Dendritic cell treated with granulocyte-macrophage colony-stimulating factor and Interleukin-4, amounts not matched to agents 40 ng/mL and 50 ng/mL, for 4 days (primary cell): ENCODE data around the gene XRCC4.
A peak's percentile ranks its signal among the peaks of the same experiment; 100 is the strongest.
"Not testable (repeated sequence)": the region's sequence is repeated elsewhere in the genome, so short reads cannot be mapped to it uniquely, and the experiment has no call there.

Experiments used
- H3K27ac Mint-ChIP-seq: one replicate; pipeline ENCODE4 v1.8.0; 2022; ENCODE audit warnings: mild to moderate bottlenecking, mixed read lengths
- H3K27me3 Mint-ChIP-seq: one replicate; pipeline ENCODE4 v1.8.0; 2022; ENCODE audit warnings: mild to moderate bottlenecking, mixed read lengths
- H3K36me3 Mint-ChIP-seq: one replicate; pipeline ENCODE4 v1.8.0; 2022; ENCODE audit warnings: low read depth, mixed read lengths
- H3K4me1 Mint-ChIP-seq: one replicate; pipeline ENCODE4 v1.8.0; 2022; ENCODE audit warnings: low read depth, mixed read lengths
- H3K4me3 Mint-ChIP-seq: one replicate; pipeline ENCODE4 v1.8.0; 2022; ENCODE audit warnings: mild to moderate bottlenecking, moderate library complexity, mixed read lengths
- H3K9me3 Mint-ChIP-seq: one replicate; pipeline ENCODE4 v1.8.0; 2022; ENCODE audit warnings: mixed read lengths
- intact Hi-C: fragments of 100-400 bp; cut with micrococcal nuclease; formaldehyde crosslinking; loops from one replicate; pipeline ENCODE4 v1.15.0; 2022

XRCC4 gene

DNA sequence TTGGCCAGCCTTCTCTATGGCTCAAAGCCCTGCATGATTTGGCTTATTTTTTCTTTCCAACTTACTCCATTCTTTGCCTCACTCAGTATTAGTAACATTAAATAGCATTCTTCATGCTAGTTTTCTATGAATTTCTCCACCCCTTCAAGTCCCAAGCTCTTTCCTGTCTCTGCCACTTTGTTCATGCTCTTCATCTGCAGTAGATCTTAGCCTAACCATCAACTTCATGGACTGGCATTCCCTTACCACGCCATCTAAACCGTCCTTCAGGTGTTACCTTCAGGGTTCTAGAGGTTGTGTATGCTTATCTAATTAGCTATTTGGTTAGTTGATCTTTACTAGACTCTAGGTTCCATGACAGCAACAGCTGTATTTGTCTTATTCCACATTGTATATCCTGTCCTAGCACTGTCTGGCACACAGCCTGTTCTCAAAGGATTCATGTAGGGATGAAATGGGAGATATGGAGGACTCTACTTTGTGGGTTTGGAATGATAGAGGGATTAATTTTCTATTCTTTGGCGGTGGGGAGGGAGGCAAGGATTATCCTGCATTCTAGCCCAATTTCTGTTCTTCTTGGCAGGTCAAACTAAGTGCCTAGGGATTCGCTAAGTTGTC lies 26.5 kb upstream of the XRCC4 start:
- H3K4me1 Mint-ChIP-seq, result no peaks in the 10 kb centered on the region
- H3K36me3 Mint-ChIP-seq, result peaks cover 56% of the 10 kb centered on the region
- H3K27me3 Mint-ChIP-seq, result no peaks in the 10 kb centered on the region
- no peak overlapping the region for H3K4me3 Mint-ChIP-seq
- no peak overlapping the region for H3K27ac Mint-ChIP-seq
- H3K9me3 Mint-ChIP-seq, result no peaks in the 10 kb centered on the region
- intact Hi-C loops, result no loop called here

DNA sequence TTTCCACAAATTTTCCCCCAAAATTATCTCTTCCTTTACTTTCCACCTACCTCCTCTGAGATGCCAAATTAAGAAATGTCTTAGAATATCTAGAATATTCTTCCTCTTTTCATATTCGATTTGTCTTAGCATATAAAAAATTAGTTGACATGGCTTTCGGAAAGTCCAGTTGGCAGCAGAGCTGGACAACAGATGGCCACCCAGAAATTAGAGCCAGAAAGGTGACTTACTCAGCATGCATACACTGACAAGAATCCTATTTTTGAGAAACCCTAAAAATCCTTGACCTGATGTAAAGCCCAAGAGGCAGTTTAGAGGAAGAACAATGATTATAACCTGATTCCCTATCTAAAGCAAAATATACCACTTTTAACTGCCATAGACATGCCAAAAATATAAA lies 22.2 kb upstream of the XRCC4 start:
- Mint-ChIP-seq H3K4me1 (no peaks in the 10 kb centered on the region), H3K27me3 (no peaks in the 10 kb centered on the region), H3K4me3 (no peak overlapping the region), H3K9me3 (no peaks in the 10 kb centered on the region), H3K36me3 (peaks cover 76% of the 10 kb centered on the region), H3K27ac (no peak overlapping the region)
- intact Hi-C loops, result no loop called here

DNA sequence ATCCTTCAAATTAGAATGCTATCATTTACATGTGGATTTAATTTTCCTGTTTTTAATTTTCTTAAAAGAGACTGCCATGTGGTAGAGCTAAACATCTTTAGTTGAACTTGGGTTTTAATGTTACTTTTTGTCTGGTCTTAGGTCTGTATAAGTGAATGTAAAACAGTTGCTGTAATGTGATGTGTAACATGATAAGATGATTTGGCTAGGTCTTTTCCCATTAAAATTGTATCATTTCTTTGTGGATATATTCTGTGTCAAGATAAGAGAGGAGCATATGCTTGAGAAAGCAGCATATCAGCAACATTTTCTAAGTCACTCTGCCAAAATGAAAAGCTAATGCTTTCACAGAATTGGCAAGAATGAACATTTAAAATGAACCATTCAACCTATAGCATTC lies 18.6 kb upstream of the XRCC4 start:
- H3K4me3 Mint-ChIP-seq, result no peak overlapping the region
- no peak overlapping the region for H3K27ac Mint-ChIP-seq
- no peaks in the 10 kb centered on the region for H3K27me3 Mint-ChIP-seq
- H3K4me1 Mint-ChIP-seq, result no peaks in the 10 kb centered on the region
- H3K9me3 Mint-ChIP-seq, result no peaks in the 10 kb centered on the region
- H3K36me3 Mint-ChIP-seq, result peaks cover 66% of the 10 kb centered on the region
- intact Hi-C loops, result no loop called here

DNA sequence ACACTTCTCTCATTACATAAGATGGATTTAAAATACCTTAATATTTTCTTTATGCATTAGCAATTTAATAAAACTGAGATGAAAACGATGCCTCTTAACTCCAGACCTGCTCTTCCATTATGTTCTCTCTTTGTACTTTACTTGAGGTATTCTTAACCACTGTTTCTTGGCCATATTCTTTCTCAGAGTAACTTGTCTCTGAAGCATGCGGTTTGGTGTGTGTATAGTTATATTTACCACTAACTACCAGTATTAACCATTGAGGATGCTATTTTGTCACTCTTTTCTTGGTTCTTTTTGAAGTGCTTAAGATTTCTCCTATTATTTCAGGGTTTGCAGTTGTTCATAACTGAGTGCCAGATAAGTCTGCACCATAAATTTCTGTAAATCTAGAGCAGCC lies 18.0 kb upstream of the XRCC4 start:
- Mint-ChIP-seq H3K4me3 (no peak overlapping the region), H3K4me1 (no peaks in the 10 kb centered on the region), H3K36me3 (peaks cover 62% of the 10 kb centered on the region), H3K27me3 (no peaks in the 10 kb centered on the region), H3K9me3 (no peaks in the 10 kb centered on the region), H3K27ac (no peak overlapping the region)
- intact Hi-C loops, result no loop called here

DNA sequence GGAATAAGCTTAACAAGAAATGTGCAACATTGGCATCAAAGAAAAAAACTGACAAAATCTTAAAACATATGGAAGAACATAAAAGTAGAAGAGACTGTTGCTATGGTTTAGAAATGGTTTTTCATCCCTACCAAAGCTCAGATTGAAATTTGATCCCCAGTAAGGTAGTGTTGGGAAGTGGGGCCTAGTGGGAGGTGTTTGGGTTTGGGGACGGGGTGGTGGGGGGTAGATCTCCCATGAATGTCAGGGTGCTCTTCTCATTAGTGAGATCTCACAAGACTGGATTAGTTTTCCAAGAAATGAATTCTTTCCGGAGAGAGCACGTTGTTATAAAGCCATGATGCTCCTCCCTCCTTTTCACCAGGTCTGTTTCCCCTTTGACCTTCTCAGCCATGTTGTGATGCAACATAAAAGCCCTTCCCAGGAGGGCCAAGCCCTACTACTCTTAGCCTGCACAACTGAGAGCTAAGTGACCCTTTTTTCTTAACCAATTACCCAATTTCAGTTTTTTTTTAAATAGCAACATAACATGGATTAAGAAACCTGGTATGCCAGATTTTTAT lies 10.7 kb upstream of the XRCC4 start:
- no peak overlapping the region for H3K4me3 Mint-ChIP-seq
- H3K4me1 Mint-ChIP-seq, result peaks cover 19% of the 10 kb centered on the region
- intact Hi-C loops, result loop anchor here (10.0 kb wide), 1 partner anchor 712 kb away; no protein-coding TSS in a partner anchor
- H3K27ac Mint-ChIP-seq, result no peak overlapping the region
- no peaks in the 10 kb centered on the region for H3K9me3 Mint-ChIP-seq
- H3K36me3 Mint-ChIP-seq, result peaks cover 20% of the 10 kb centered on the region
- H3K27me3 Mint-ChIP-seq, result no peaks in the 10 kb centered on the region

DNA sequence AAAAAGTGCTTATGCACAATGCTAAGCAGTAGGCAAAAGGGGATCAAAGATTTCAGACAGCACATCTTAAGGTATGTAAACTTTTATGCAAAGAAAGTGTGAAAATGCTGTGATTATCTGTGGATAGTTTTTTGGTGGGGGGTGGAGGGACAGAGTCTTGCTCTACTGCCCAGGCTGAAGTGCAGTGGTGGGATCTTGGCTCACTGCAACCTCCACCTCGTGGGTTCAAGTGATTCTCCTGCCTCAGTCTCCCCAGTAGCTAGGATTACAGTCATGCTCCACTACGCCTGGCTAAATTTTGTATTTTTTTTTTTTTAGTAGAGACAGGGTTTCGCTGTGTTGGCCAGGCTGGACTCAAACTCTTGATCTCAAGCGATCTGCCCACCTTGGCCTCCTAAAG lies 10.0 kb upstream of the XRCC4 start:
- intact Hi-C loops, result loop anchor here (10.0 kb wide), 1 partner anchor 713 kb away; no protein-coding TSS in a partner anchor
- H3K27me3 Mint-ChIP-seq, H3K4me3 Mint-ChIP-seq, H3K27ac Mint-ChIP-seq, H3K9me3 Mint-ChIP-seq: not testable (repeated sequence)
- Mint-ChIP-seq H3K36me3 (peaks cover 17% of the 10 kb centered on the region), H3K4me1 (peaks cover 26% of the 10 kb centered on the region)

DNA sequence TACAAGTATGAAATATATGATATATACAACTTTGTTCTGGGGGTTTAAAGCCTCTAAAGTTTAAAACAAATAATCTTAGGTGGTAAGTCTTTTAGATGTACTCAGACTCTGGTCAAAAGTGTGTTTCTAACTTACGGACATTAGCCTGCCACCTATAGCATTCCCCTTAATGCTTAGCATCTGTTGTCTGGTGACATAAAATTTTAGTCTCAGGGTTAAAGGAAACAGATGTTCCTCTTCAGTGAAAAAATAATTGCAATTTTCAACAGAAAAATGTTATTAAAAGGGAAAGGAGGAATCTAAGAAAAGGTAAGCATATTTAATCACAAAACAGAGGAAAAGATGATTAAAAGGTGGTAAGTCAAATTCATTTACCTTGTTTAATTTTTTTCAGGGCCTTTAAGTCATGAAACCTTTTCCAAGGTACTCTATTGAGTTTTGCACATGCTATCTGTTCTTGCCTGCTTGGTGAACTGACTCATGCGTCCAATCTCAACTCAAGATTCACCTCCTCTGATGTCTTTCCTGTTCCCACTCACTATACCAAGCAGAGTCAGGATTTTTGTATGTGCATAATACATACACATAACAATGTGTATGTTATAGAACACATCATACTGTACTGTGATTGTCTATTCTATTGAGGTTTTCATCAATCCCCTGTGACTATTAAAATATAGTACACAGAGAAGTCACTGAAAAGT lies 8.1 kb upstream of the XRCC4 start:
- Mint-ChIP-seq H3K27ac (no peak overlapping the region), H3K36me3 (peaks cover 24% of the 10 kb centered on the region), H3K4me3 (no peak overlapping the region), H3K9me3 (no peaks in the 10 kb centered on the region), H3K27me3 (no peaks in the 10 kb centered on the region), H3K4me1 (peaks cover 40% of the 10 kb centered on the region)
- intact Hi-C loops, result loop anchor here (10.0 kb wide), 1 partner anchor 714 kb away; no protein-coding TSS in a partner anchor

DNA sequence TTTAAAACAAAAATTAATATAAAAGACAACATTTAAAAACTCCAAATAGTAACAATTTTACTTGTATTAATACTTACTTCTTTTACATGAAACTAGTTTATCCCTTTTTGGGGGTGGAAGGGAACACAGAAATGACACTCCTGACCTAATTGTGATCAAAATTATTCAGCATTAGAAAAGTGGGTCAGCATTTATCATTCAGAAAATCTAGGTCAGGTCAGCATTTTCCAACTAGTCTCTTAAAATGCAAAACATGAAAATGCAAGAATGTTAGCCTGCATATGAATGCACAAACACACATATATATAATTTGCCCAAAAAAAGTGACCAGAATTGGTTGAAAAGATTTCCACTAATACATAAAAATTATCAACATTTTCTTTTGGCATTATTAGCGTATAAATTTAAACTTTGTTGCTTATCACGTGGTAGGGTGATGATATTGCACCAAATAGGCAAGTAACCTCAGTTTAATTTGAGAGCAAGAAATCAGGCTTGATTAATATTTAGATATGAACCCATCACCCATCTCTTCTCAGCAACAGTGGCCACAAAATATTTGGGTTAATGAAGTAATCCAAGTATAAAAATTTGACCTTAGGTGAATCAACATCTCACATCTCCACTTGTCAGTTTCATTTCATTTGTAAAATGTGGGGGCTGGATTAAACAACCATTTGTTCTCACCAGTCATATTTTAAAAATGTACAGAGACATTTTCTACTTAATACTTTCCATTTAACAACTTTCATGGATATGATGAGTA lies 5.9 kb upstream of the XRCC4 start:
- no peak overlapping the region for H3K27ac Mint-ChIP-seq
- H3K4me1 Mint-ChIP-seq, result peaks cover 49% of the 10 kb centered on the region
- H3K27me3 Mint-ChIP-seq, result no peaks in the 10 kb centered on the region
- intact Hi-C loops, result loop anchor here (10.0 kb wide), 1 partner anchor 427 kb away; no protein-coding TSS in a partner anchor
- H3K36me3 Mint-ChIP-seq, result peaks cover 25% of the 10 kb centered on the region
- no peak overlapping the region for H3K4me3 Mint-ChIP-seq
- no peaks in the 10 kb centered on the region for H3K9me3 Mint-ChIP-seq

DNA sequence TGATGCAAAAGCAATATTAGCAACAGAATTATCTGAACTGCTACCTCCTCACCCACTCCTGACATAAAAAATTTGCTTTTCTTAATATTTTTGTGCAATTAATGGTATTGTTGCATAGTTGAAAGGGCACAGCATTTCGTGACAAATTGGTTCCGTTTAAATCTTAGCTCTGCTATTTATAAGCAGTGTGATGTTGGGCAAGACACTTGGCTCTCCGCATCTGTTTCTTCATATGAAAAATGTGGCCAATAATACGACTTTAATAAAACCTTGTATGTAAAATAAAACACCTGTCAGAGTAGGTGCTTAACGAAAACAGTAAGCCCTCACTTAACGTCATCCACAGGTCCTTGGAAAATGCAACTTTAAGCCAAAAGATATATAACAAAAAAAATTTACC lies 4.4 kb upstream of the XRCC4 start:
- no peak overlapping the region for H3K27ac Mint-ChIP-seq
- H3K36me3 Mint-ChIP-seq, result peaks cover 33% of the 10 kb centered on the region
- no peaks in the 10 kb centered on the region for H3K9me3 Mint-ChIP-seq
- intact Hi-C loops, result loop anchor here (10.0 kb wide), 1 partner anchor 428 kb away; no protein-coding TSS in a partner anchor
- peaks cover 45% of the 10 kb centered on the region for H3K4me1 Mint-ChIP-seq
- no peaks in the 10 kb centered on the region for H3K27me3 Mint-ChIP-seq
- no peak overlapping the region for H3K4me3 Mint-ChIP-seq

DNA sequence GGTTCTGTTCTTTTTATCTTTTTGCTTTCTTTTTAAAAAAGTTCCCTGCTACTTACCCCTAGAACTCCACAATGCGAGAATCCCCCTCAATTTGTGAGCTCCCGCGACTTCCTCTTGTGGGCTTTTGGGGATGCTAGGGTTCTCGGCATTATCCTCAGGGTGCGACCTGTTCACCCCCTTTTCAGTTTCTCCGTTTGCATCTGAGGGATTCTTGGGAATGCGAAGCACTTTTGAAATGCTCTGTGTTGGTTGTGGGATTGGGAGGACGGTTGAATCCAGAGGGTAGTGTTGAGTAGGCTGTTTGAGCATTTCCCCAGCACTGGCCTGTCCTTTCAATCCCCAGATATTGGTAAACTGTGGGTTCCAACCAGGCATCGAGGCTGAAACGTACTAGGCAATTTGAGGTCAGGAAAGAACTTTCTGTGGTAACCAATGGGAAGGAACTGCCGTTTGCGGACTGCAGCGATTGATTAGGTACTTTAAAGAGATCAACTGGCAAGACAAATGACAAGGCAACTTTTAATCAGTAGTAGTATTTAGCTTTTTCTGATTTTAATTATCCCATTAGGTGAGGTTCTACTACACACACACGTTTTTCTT lies 415 bp downstream of the XRCC4 start:
- intact Hi-C loops, result loop anchor here (2.0 to 10.0 kb wide), 2 partner anchors 395 to 433 kb away; no protein-coding TSS in a partner anchor
- Mint-ChIP-seq H3K4me1 (peaks cover 47% of the 10 kb centered on the region), H3K9me3 (peaks cover 5% of the 10 kb centered on the region), H3K27me3 (no peaks in the 10 kb centered on the region), H3K36me3 (peaks cover 33% of the 10 kb centered on the region), H3K4me3 (peak overlapping the region; percentile 97), H3K27ac (peak overlapping the region; percentile 98)

DNA sequence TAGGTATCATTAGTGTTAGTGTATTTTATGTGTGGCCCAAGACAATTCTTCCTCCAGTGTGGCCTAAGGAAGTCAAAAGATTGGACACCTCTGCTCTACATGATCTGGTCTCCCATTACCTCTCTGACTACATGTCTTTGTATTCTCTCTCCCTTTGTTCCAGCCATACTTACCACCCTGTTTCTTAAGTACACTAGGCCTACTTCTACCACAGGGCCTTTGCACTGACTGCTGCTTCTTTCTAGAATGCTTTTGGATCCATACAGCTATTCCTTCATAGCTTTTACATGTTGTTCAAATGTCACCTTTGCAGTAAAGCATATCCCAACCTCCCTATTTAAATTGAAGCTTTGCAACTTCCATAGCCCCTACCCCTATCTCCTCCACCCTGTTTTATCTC lies 5.4 kb downstream of the XRCC4 start:
- Mint-ChIP-seq H3K27me3 (no peaks in the 10 kb centered on the region), H3K4me1 (peaks cover 26% of the 10 kb centered on the region), H3K9me3 (peaks cover 8% of the 10 kb centered on the region), H3K36me3 (peaks cover 2% of the 10 kb centered on the region), H3K27ac (no peak overlapping the region), H3K4me3 (no peak overlapping the region)
- intact Hi-C loops, result loop anchor here (10.0 kb wide), 1 partner anchor 482 kb away; no protein-coding TSS in a partner anchor

DNA sequence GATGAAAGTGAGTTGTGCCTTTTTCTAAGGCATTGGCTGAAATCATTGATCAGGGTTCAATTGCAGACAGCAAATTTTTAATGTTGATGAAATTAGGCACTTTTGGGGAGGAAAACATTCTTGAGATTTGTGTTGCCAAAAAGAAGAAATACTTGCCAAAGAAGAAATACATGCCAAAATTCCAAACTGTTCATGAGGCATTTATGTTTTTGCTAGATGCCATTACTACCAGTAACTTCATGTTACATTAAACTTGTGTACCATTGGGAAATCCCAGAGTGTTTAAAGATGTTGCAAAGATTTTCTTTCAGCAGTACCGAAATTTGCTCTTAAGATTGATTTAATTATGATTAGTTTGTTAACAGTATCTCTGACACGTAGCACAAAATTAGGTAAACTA lies 7.0 kb downstream of the XRCC4 start:
- no peak overlapping the region for H3K27ac Mint-ChIP-seq
- peaks cover 16% of the 10 kb centered on the region for H3K4me1 Mint-ChIP-seq
- peaks cover 8% of the 10 kb centered on the region for H3K9me3 Mint-ChIP-seq
- no peaks in the 10 kb centered on the region for H3K27me3 Mint-ChIP-seq
- no peak overlapping the region for H3K4me3 Mint-ChIP-seq
- intact Hi-C loops, result loop anchor here (10.0 kb wide), 1 partner anchor 480 kb away; no protein-coding TSS in a partner anchor
- no peaks in the 10 kb centered on the region for H3K36me3 Mint-ChIP-seq

DNA sequence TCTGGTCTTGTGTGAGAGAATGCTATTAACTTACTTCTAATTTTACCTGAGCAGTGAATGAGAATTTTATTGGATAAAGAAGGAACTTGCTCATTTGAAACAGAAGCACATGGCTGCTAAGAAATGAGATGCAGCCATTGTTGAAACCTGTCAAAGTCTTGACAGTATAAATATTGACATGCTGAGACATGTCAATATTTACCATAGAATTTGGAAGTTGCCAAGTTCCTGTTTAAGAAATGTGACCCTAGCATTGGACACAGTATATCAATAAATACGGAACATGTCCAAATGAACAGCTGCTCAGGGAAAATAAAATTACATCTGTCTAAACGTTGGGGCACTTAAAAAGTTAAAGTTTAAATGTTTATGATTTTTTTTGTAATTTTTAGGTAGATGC lies 7.8 kb downstream of the XRCC4 start:
- intact Hi-C loops, result loop anchor here (10.0 kb wide), 1 partner anchor 480 kb away; no protein-coding TSS in a partner anchor
- Mint-ChIP-seq H3K4me1 (peaks cover 16% of the 10 kb centered on the region), H3K4me3 (no peak overlapping the region), H3K27me3 (no peaks in the 10 kb centered on the region), H3K27ac (no peak overlapping the region), H3K36me3 (no peaks in the 10 kb centered on the region), H3K9me3 (peaks cover 10% of the 10 kb centered on the region)
